Activated naive CD4-positive, alpha-beta T cell treated with anti-CD3 and anti-CD28 coated beads, Interleukin-2, amount 10 ng/mL, durations not matched to agents 7 days and 5 days (primary cell): ENCODE data around the gene TSHZ2.

ENCODE experiments used
- CTCF ChIA-PET: fragments of 350-600 bp; sonication (Branson Sonifier 250); formaldehyde crosslinking; loops from one replicate; lab custom pipeline; 2021; ENCODE audit warnings: antibody characterized with exemption; lab: Charles Lee
- DNase-seq: peaks from one replicate; pipeline ENCODE4 v3.0.0-alpha.2; 2020
- H3K27ac Mint-ChIP-seq: one replicate; pipeline ENCODE4 v1.8.0; 2021; ENCODE audit warnings: mild to moderate bottlenecking, moderate library complexity, mixed read lengths
- H3K27me3 Mint-ChIP-seq: one replicate; pipeline ENCODE4 v1.8.0; 2021; ENCODE audit warnings: mild to moderate bottlenecking, mixed read lengths
- H3K36me3 Mint-ChIP-seq: one replicate; pipeline ENCODE4 v1.8.0; 2021; ENCODE audit warnings: mixed read lengths
- H3K4me1 Mint-ChIP-seq: one replicate; pipeline ENCODE4 v1.8.0; 2021; ENCODE audit warnings: mixed read lengths
- H3K4me3 Mint-ChIP-seq: one replicate; pipeline ENCODE4 v1.8.0; 2021; ENCODE audit warnings: mild to moderate bottlenecking, moderate library complexity, mixed read lengths
- H3K9me3 Mint-ChIP-seq: one replicate; pipeline ENCODE4 v1.8.0; 2021; ENCODE audit warnings: mixed read lengths

TSHZ2 gene

GRCh38 chr20:53170196-53170595 lies 198.0 kb downstream of the TSHZ2 start:
- H3K27me3 Mint-ChIP-seq, result no peaks in the 10 kb centered on the region
- CTCF ChIA-PET, result no interaction called here

GRCh38 chr20:53171065-53171464 lies 198.9 kb downstream of the TSHZ2 start:
- peaks cover 2% of the 10 kb centered on the region for H3K4me1 Mint-ChIP-seq
- no peak for DNase-seq
- H3K27me3 Mint-ChIP-seq, result no peaks in the 10 kb centered on the region
- CTCF ChIA-PET, result no interaction called here
- H3K9me3 Mint-ChIP-seq, result no peaks in the 10 kb centered on the region
- H3K27ac Mint-ChIP-seq, result no peak overlapping the region
- H3K36me3 Mint-ChIP-seq, result no peaks in the 10 kb centered on the region
- H3K4me3 Mint-ChIP-seq, result no peak overlapping the region

More at GRCh38 chr20:53170196-53170595, 198.0 kb downstream of the TSHZ2 start:
- H3K36me3 Mint-ChIP-seq, result no peaks in the 10 kb centered on the region
- no peak for DNase-seq
- H3K4me1 Mint-ChIP-seq, result peaks cover 2% of the 10 kb centered on the region
- no peak overlapping the region for H3K27ac Mint-ChIP-seq
- no peak overlapping the region for H3K4me3 Mint-ChIP-seq
- no peaks in the 10 kb centered on the region for H3K9me3 Mint-ChIP-seq

DNA sequence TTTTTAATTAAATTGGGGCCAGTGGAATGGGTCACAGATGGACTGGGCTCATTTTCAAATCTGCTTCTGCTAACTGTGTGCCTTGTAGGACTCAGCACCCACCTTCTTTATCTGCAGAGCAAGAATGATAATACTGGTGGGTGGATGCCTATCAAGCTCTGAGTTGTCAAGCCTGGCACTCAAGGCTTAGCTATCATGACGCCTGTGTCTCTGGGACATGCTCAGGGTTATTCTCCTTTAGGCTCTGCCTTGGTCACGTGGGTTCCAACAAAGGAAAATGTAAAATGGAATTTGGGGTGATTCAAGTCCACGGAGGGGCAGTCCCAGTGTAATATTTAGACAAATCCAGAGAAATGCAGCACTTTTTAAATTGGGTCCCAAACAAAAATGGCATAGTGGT lies 202.3 kb downstream of the TSHZ2 start:
- no peaks in the 10 kb centered on the region for H3K9me3 Mint-ChIP-seq
- H3K27ac Mint-ChIP-seq, result no peak overlapping the region
- no peak for DNase-seq
- peaks cover 2% of the 10 kb centered on the region for H3K4me1 Mint-ChIP-seq
- H3K27me3 Mint-ChIP-seq, result no peaks in the 10 kb centered on the region
- no peak overlapping the region for H3K4me3 Mint-ChIP-seq
- no peaks in the 10 kb centered on the region for H3K36me3 Mint-ChIP-seq
- CTCF ChIA-PET, result no interaction called here

- CTCF ChIA-PET, result no interaction called here
Observed at GRCh38 chr20:53175135-53175780, 203.1 kb downstream of the TSHZ2 start.

GRCh38 chr20:53176134-53176533 lies 204.0 kb downstream of the TSHZ2 start:
- Mint-ChIP-seq H3K27me3 (no peaks in the 10 kb centered on the region), H3K9me3 (no peaks in the 10 kb centered on the region), H3K4me1 (peaks cover 2% of the 10 kb centered on the region), H3K36me3 (no peaks in the 10 kb centered on the region), H3K27ac (no peak overlapping the region), H3K4me3 (no peak overlapping the region)
- CTCF ChIA-PET, result no interaction called here
- no peak for DNase-seq

More at GRCh38 chr20:53175135-53175780, 203.1 kb downstream of the TSHZ2 start:
- Mint-ChIP-seq H3K4me1 (peaks cover 2% of the 10 kb centered on the region), H3K9me3 (no peaks in the 10 kb centered on the region), H3K27me3 (no peaks in the 10 kb centered on the region), H3K4me3 (no peak overlapping the region), H3K36me3 (no peaks in the 10 kb centered on the region), H3K27ac (no peak overlapping the region)
- DNase-seq, result no peak

DNA sequence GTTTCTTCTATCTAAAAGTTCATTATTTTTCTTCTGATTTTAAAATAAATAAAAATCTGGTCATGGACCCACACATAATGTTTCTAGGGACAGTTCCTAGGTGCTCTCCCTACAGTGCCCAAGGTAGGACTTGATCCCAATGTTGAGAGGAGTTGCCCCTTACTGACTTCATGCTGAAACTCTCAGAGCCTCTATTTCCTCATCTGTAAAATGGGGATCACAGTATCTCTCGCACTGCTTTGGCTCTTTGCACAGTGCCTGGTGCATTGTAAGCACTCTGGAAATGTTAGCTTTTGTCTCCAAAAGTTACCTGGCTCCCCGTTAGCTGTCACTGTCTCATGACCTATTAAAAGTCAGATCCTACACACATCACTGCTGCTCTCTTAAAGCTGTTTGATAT lies 205.5 kb downstream of the TSHZ2 start:
- H3K9me3 Mint-ChIP-seq, result no peaks in the 10 kb centered on the region
- CTCF ChIA-PET, result no interaction called here
- H3K4me1 Mint-ChIP-seq, result peaks cover under 1% of the 10 kb centered on the region
- no peak for DNase-seq
- no peaks in the 10 kb centered on the region for H3K36me3 Mint-ChIP-seq
- no peak overlapping the region for H3K27ac Mint-ChIP-seq
- H3K27me3 Mint-ChIP-seq, result no peaks in the 10 kb centered on the region
- no peak overlapping the region for H3K4me3 Mint-ChIP-seq

GRCh38 chr20:53179749-53180148 lies 207.6 kb downstream of the TSHZ2 start:
- no peak overlapping the region for H3K4me3 Mint-ChIP-seq
- H3K27me3 Mint-ChIP-seq, result no peaks in the 10 kb centered on the region
- H3K4me1 Mint-ChIP-seq, result no peaks in the 10 kb centered on the region
- CTCF ChIA-PET, result no interaction called here
- H3K36me3 Mint-ChIP-seq, result no peaks in the 10 kb centered on the region
- DNase-seq, result no peak
- H3K9me3 Mint-ChIP-seq, result no peaks in the 10 kb centered on the region
- H3K27ac Mint-ChIP-seq, result no peak overlapping the region

- Mint-ChIP-seq H3K4me1 (no peaks in the 10 kb centered on the region), H3K27ac (no peak overlapping the region), H3K4me3 (no peak overlapping the region), H3K27me3 (no peaks in the 10 kb centered on the region), H3K9me3 (no peaks in the 10 kb centered on the region), H3K36me3 (no peaks in the 10 kb centered on the region)
- DNase-seq, result no peak
- CTCF ChIA-PET, result no interaction called here
Observed at GRCh38 chr20:53180928-53181362, 208.8 kb downstream of the TSHZ2 start.

DNA sequence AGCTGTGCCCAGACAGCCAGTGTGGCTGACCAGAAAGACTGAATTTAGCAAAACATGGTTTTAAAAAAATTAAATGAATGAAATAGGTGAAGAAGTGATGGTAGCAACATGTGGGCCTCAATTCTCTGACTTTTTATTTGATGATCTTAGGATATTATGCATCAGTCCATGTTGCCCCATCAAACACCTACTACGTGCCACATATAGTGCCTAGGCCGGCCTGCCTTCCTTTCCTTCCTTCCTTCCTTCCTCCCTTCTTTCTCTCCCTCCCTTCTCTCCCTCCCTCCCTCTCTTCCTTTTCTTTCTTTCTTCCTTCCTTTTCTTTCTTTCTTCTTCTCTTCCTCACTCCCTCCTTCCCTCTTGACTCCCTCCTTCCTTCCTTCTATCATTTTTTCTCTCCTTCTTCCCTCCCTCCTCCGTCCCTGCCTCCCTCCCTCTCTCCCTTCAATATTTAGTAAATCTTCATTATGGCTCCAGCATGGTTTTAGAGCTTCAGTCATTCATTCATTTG lies 209.8 kb downstream of the TSHZ2 start:
- Mint-ChIP-seq H3K27me3 (no peaks in the 10 kb centered on the region), H3K27ac (no peak overlapping the region), H3K36me3 (no peaks in the 10 kb centered on the region), H3K9me3 (no peaks in the 10 kb centered on the region), H3K4me1 (no peaks in the 10 kb centered on the region), H3K4me3 (no peak overlapping the region)
- no peak for DNase-seq
- CTCF ChIA-PET, result no interaction called here

- Mint-ChIP-seq H3K4me1 (peaks cover 9% of the 10 kb centered on the region), H3K9me3 (no peaks in the 10 kb centered on the region), H3K27me3 (no peaks in the 10 kb centered on the region), H3K4me3 (no peak overlapping the region), H3K27ac (no peak overlapping the region), H3K36me3 (no peaks in the 10 kb centered on the region)
- no peak for DNase-seq
- CTCF ChIA-PET, result no interaction called here
Observed at GRCh38 chr20:53183181-53183580, 211.0 kb downstream of the TSHZ2 start.

DNA sequence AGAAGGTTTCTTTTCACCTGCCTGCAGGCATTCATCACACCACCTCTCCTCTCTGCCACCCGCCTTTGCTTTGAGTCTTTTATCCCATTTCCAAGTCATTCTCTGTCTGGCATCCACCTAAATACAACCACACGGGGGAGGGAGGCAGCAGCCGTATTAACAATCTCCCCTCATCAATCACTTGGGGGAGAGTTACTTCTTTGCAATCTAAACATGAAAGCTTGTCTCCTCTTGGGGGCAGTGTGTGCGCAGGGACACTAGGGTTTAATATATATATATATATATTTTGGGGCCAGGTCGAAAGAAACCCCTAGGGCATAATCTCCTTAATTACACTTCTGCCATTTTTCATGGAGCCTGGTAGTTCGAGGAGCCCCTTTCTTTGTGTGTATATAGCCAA lies 214.5 kb downstream of the TSHZ2 start:
- Mint-ChIP-seq H3K27ac (no peak overlapping the region), H3K27me3 (no peaks in the 10 kb centered on the region)

GRCh38 chr20:53187392-53188068 lies 215.4 kb downstream of the TSHZ2 start:
- CTCF ChIA-PET, result interaction anchor here (1.0 to 1.3 kb wide), 2 partner anchors 11 to 360 kb away, joined by 3 to 4 read pairs; no protein-coding TSS in a partner anchor
- no peak overlapping the region for H3K4me3 Mint-ChIP-seq
- H3K9me3 Mint-ChIP-seq, result no peaks in the 10 kb centered on the region
- no peaks in the 10 kb centered on the region for H3K36me3 Mint-ChIP-seq
- no peak overlapping the region for H3K27ac Mint-ChIP-seq
- no peak for DNase-seq
- H3K27me3 Mint-ChIP-seq, result no peaks in the 10 kb centered on the region
- peaks cover 9% of the 10 kb centered on the region for H3K4me1 Mint-ChIP-seq

More for the DNA sequence above, 214.5 kb downstream of the TSHZ2 start:
- Mint-ChIP-seq H3K4me1 (peaks cover 9% of the 10 kb centered on the region), H3K4me3 (no peak overlapping the region), H3K9me3 (no peaks in the 10 kb centered on the region), H3K36me3 (no peaks in the 10 kb centered on the region)
- no peak for DNase-seq
- CTCF ChIA-PET, result interaction anchor here (1.0 to 1.3 kb wide), 2 partner anchors 12 to 361 kb away, joined by 3 to 4 read pairs; no protein-coding TSS in a partner anchor

GRCh38 chr20:53190225-53190624 lies 218.1 kb downstream of the TSHZ2 start:
- DNase-seq, result no peak
- Mint-ChIP-seq H3K4me1 (peaks cover 9% of the 10 kb centered on the region), H3K9me3 (no peaks in the 10 kb centered on the region), H3K36me3 (no peaks in the 10 kb centered on the region), H3K27me3 (no peaks in the 10 kb centered on the region), H3K27ac (no peak overlapping the region), H3K4me3 (no peak overlapping the region)
- CTCF ChIA-PET, result no interaction called here

DNA sequence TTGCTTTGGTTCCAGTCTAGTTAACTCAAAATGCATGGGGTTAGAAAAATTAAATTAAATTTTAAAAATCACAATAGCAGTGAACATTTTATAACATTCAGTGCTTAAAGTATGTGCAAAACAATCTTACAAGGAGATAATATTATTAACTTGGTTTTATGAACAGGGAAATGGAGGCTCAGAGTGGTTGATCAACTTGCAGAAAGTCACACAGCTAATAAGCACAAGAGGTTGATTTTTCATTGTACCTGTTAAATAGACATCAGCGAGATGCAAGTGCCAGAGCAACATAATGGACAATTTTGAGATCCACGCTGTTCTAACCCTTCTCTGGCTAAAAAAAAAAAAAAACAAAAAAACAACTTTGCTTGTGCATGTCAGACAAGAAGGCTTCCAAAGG lies 219.8 kb downstream of the TSHZ2 start:
- CTCF ChIA-PET, result no interaction called here
- no peak for DNase-seq
- no peaks in the 10 kb centered on the region for H3K27me3 Mint-ChIP-seq

More for the DNA sequence above, 219.8 kb downstream of the TSHZ2 start:
- H3K9me3 Mint-ChIP-seq, result no peaks in the 10 kb centered on the region
- H3K27ac Mint-ChIP-seq, result no peak overlapping the region
- H3K4me3 Mint-ChIP-seq, result no peak overlapping the region
- peaks cover 9% of the 10 kb centered on the region for H3K4me1 Mint-ChIP-seq
- H3K36me3 Mint-ChIP-seq, result no peaks in the 10 kb centered on the region
